IPS DF 6.9 (cell line): ENCODE results near the gene ARMS2.

ENCODE experiments used
- DNase-seq: peaks from one replicate; pipeline ENCODE4 v3.0.0-alpha.2; 2013; ENCODE audit warnings: low read depth, low spot score
- H3K27ac ChIP-seq: one replicate; pipeline ENCODE4 v1.5.1; 2013; ENCODE audit warnings: low read length, control low read depth
- H3K27me3 ChIP-seq: 2 replicates; pipeline ENCODE4 v1.6.1; 2013; ENCODE audit warnings: mild to moderate bottlenecking, low read length; ENCODE audit not compliant: control insufficient read depth, insufficient read depth
- H3K36me3 ChIP-seq: 2 replicates; pipeline ENCODE4 v1.6.1; 2013; ENCODE audit warnings: low read length; ENCODE audit not compliant: control insufficient read depth, insufficient read depth
- H3K4me1 ChIP-seq: 2 replicates; pipeline ENCODE4 v1.6.1; 2013; ENCODE audit warnings: low read length; ENCODE audit not compliant: control insufficient read depth, insufficient read depth
- H3K4me3 ChIP-seq: 2 replicates; pipeline ENCODE4 v1.5.1; 2013; ENCODE audit warnings: mild to moderate bottlenecking, low read length
- H3K9me3 ChIP-seq: 2 replicates; pipeline ENCODE4 v1.6.1; 2013; ENCODE audit warnings: low read length, inconsistent platforms; ENCODE audit not compliant: control insufficient read depth, insufficient read depth
- WGBS: extraction: QIAGEN DNeasy Blood & Tissue Kit; methylation state at CpG from one replicate; pipeline ENCODE4 v1.1.7; 2013; ENCODE audit warnings: mixed read lengths, missing lambda C conversion rate; ENCODE audit not compliant: insufficient read length, insufficient coverage; 5-methylcytosine and 5-hydroxymethylcytosine counted together

Gene ARMS2

GRCh38 chr10:122424059-122424458 lies 30.4 kb upstream of the ARMS2 start:
- DNase-seq, result no peak
- no peaks in the 10 kb centered on the region for H3K27me3 ChIP-seq
- no CpG with 5 or more reads among the region's 2 CpGs for WGBS
- H3K4me3 ChIP-seq, result no peak overlapping the region
- no peaks in the 10 kb centered on the region for H3K9me3 ChIP-seq
- H3K36me3 ChIP-seq, result peaks cover 2% of the 10 kb centered on the region; the same call in 1 of the 2 replicates
- no peak overlapping the region for H3K27ac ChIP-seq
- no peaks in the 10 kb centered on the region for H3K4me1 ChIP-seq

GRCh38 chr10:122426829-122427228 lies 27.6 kb upstream of the ARMS2 start:
- Histone ChIP-seq H3K4me1 (no peaks in the 10 kb centered on the region), H3K27me3 (no peaks in the 10 kb centered on the region), H3K4me3 (no peak overlapping the region), H3K36me3 (peaks cover 2% of the 10 kb centered on the region; the same call in 1 of the 2 replicates), H3K27ac (no peak overlapping the region), H3K9me3 (no peaks in the 10 kb centered on the region)
- no CpG with 5 or more reads among the region's 6 CpGs for WGBS
- no peak for DNase-seq

- Histone ChIP-seq H3K27me3 (no peaks in the 10 kb centered on the region), H3K4me1 (no peaks in the 10 kb centered on the region), H3K27ac (no peak overlapping the region), H3K36me3 (peaks cover 2% of the 10 kb centered on the region; the same call in 1 of the 2 replicates), H3K9me3 (no peaks in the 10 kb centered on the region), H3K4me3 (no peak overlapping the region)
- no peak for DNase-seq
- WGBS, result no CpG with 5 or more reads among the region's 2 CpGs
These were observed 27.2 kb upstream of the ARMS2 start for GRCh38 chr10:122427280-122427679.

- Histone ChIP-seq H3K36me3 (no peaks in the 10 kb centered on the region), H3K27me3 (no peaks in the 10 kb centered on the region), H3K4me1 (no peaks in the 10 kb centered on the region), H3K27ac (no peak overlapping the region), H3K9me3 (no peaks in the 10 kb centered on the region), H3K4me3 (no peak overlapping the region)
- WGBS, result no CpG with 5 or more reads among the region's 3 CpGs
- no peak for DNase-seq
These were observed 19.1 kb upstream of the ARMS2 start for GRCh38 chr10:122435212-122435827.

- no peak for DNase-seq
- H3K9me3 ChIP-seq, result no peaks in the 10 kb centered on the region
- no CpG with 5 or more reads among the region's 7 CpGs for WGBS
- H3K27me3 ChIP-seq, result no peaks in the 10 kb centered on the region
- H3K4me3 ChIP-seq, result no peak overlapping the region
- H3K27ac ChIP-seq, result no peak overlapping the region
- no peaks in the 10 kb centered on the region for H3K4me1 ChIP-seq
- no peaks in the 10 kb centered on the region for H3K36me3 ChIP-seq
These were observed 12.5 kb upstream of the ARMS2 start for GRCh38 chr10:122441961-122442360.

GRCh38 chr10:122445469-122445868 lies 9.0 kb upstream of the ARMS2 start:
- Histone ChIP-seq H3K4me3 (no peak overlapping the region), H3K27me3 (no peaks in the 10 kb centered on the region), H3K36me3 (no peaks in the 10 kb centered on the region), H3K4me1 (no peaks in the 10 kb centered on the region), H3K9me3 (no peaks in the 10 kb centered on the region), H3K27ac (no peak overlapping the region)
- WGBS, result no CpG with 5 or more reads among the region's 1 CpG
- DNase-seq, result no peak

GRCh38 chr10:122445904-122446303 lies 8.5 kb upstream of the ARMS2 start:
- H3K36me3 ChIP-seq, result no peaks in the 10 kb centered on the region
- H3K27me3 ChIP-seq, result no peaks in the 10 kb centered on the region
- no peaks in the 10 kb centered on the region for H3K9me3 ChIP-seq
- H3K27ac ChIP-seq, result no peak overlapping the region
- DNase-seq, result no peak
- H3K4me3 ChIP-seq, result no peak overlapping the region
- H3K4me1 ChIP-seq, result no peaks in the 10 kb centered on the region

- Histone ChIP-seq H3K9me3 (no peaks in the 10 kb centered on the region), H3K27ac (no peak overlapping the region), H3K4me3 (no peak overlapping the region), H3K4me1 (no peaks in the 10 kb centered on the region), H3K27me3 (no peaks in the 10 kb centered on the region), H3K36me3 (no peaks in the 10 kb centered on the region)
- WGBS, result no CpG with 5 or more reads among the region's 2 CpGs
- no peak for DNase-seq
These were observed 7.6 kb upstream of the ARMS2 start for GRCh38 chr10:122446668-122447423.

GRCh38 chr10:122448600-122448999 lies 5.9 kb upstream of the ARMS2 start:
- no peak for DNase-seq
- no CpG with 5 or more reads among the region's 3 CpGs for WGBS
- Histone ChIP-seq H3K27ac (no peak overlapping the region), H3K4me1 (no peaks in the 10 kb centered on the region), H3K9me3 (no peaks in the 10 kb centered on the region), H3K4me3 (no peak overlapping the region), H3K27me3 (no peaks in the 10 kb centered on the region), H3K36me3 (no peaks in the 10 kb centered on the region)

GRCh38 chr10:122449153-122449552 lies 5.3 kb upstream of the ARMS2 start:
- Histone ChIP-seq H3K36me3 (no peaks in the 10 kb centered on the region), H3K9me3 (no peaks in the 10 kb centered on the region), H3K4me1 (no peaks in the 10 kb centered on the region), H3K4me3 (no peak overlapping the region), H3K27me3 (no peaks in the 10 kb centered on the region), H3K27ac (no peak overlapping the region)
- no CpG with 5 or more reads among the region's 4 CpGs for WGBS
- DNase-seq, result no peak
